Measurements from ENCODE around the gene TNFSF10.

DNA sequence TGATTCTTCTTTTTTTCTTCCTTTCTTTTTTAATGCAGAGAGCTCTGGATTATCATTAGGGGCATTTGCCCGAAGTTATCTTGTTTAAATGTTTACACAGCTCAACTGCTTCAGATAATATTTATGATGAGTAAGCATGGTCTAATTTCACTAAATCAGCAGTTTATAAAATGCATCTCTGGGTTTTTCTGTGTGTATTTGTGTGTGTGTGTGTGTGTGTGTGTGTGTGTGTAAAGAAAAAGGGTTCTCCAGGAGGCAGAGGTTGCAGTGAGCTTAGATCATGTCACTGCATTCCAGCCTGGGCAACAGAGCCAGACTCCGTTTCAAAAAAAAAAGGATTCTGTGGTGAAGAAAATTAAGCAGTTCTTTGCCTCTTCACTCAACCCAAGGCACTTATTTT, 25.9 kb upstream of the TNFSF10 start:
- TF ChIP-seq, protein P1, sequence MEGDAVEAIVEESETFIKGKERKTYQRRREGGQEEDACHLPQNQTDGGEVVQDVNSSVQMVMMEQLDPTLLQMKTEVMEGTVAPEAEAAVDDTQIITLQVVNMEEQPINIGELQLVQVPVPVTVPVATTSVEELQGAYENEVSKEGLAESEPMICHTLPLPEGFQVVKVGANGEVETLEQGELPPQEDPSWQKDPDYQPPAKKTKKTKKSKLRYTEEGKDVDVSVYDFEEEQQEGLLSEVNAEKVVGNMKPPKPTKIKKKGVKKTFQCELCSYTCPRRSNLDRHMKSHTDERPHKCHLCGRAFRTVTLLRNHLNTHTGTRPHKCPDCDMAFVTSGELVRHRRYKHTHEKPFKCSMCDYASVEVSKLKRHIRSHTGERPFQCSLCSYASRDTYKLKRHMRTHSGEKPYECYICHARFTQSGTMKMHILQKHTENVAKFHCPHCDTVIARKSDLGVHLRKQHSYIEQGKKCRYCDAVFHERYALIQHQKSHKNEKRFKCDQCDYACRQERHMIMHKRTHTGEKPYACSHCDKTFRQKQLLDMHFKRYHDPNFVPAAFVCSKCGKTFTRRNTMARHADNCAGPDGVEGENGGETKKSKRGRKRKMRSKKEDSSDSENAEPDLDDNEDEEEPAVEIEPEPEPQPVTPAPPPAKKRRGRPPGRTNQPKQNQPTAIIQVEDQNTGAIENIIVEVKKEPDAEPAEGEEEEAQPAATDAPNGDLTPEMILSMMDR (IDR thresholded peaks at IDR 0.05): no peak
- no peak for TF ChIP-seq POLR2A (IDR thresholded peaks at IDR 0.05)
